Left lung (tissue), 10 donors: ENCODE measurements around the gene CCM2L. TPM values are rescaled to one million over a fixed set of nuclear protein-coding genes. Genes with fewer than 3 reads are reported as not detected.
A peak's percentile ranks its signal among the peaks of the same experiment; 100 is the strongest.

Experiments used
- ATAC-seq: fragments of 200-7000 bp; cut with Tn5 transposase; one replicate; pipeline ENCODE4 v1.9.1; 2020; ENCODE audit warnings: moderate library complexity
- DNase-seq, 4 donors: peaks; one replicate each; pipeline ENCODE4 v3.0.0-alpha.2; 2013 to 2020
- H3K27ac ChIP-seq, 2 donors: fragments of 200-600 bp; sonication (generic) in 1 of 2; one replicate each; pipeline versions ENCODE4 v1.5.0 to v1.8.0; 2020 to 2021
- H3K27me3 ChIP-seq, 2 donors: fragments of 200-600 bp; sonication (generic) in 1 of 2; one replicate each; pipeline versions ENCODE4 v1.5.0 to v1.8.0; 2020 to 2021
- H3K36me3 ChIP-seq, 2 donors: fragments of 200-600 bp; sonication (generic) in 1 of 2; one replicate each; pipeline versions ENCODE4 v1.5.0 to v1.8.0; 2020 to 2021
- H3K4me1 ChIP-seq, 2 donors: fragments of 200-600 bp; one replicate each; pipeline ENCODE4 v1.8.0; 2021
- H3K4me3 ChIP-seq, 2 donors: fragments of 200-600 bp; sonication (generic) in 1 of 2; one replicate each; pipeline versions ENCODE4 v1.5.0 to v1.8.0; 2020 to 2021; ENCODE audit warnings: mild to moderate bottlenecking in 1 of 2
- H3K9me3 ChIP-seq, 2 donors: fragments of 200-600 bp; sonication (generic) in 1 of 2; one replicate each; pipeline versions ENCODE4 v1.5.0 to v1.8.0; 2020 to 2021
- CTCF ChIP-seq, 2 donors: fragments of 200-600 bp; sonication (generic) in 1 of 2; IDR thresholded peaks; one replicate each; pipeline versions ENCODE4 v1.5.0 to v1.8.0; 2021; ENCODE audit warnings: antibody characterized with exemption in 2 of 2
- intact Hi-C, 2 donors: fragments of 100-400 bp; cut with DNase I; formaldehyde crosslinking; loops; one replicate each; pipeline versions ENCODE4 v1.11.2 to v1.14.2; 2022
- polyA plus RNA-seq, 6 donors: library from polyadenylated mRNA; unstranded; fragments of 120-200 nt; gene quantifications; one replicate each; pipeline ENCODE4 v1.2.1, GENCODE V29; 2013; ENCODE audit not compliant: insufficient read length in 6 of 6
- total RNA-seq, 2 donors: library from RNA; stranded (reverse); fragmentation: NEBNext Ultra II Directional; extraction: Animal tissue kit (Norgen Biotek cat#: 25700); gene quantifications; one replicate each; pipeline ENCODE4 v1.2.1, GENCODE V29; 2021
- donor health status: DM: no; HTN: yes; CAD: no.
- donor health status: DM: no; HTN: no; CAD: no.

CCM2L gene
- total and polyA plus RNA-seq, 8 donors = 6.8 to 16.5 (median 13.1) TPM

- TF ChIP-seq CTCF (IDR thresholded peaks at IDR 0.05) = no peak
- H3K27me3 ChIP-seq = peaks cover 30 to 56% of the 10 kb centered on the region in 2 donors
- H3K27ac ChIP-seq = peak overlapping the region; percentile 70 to 97
- H3K9me3 ChIP-seq = no peaks in the 10 kb centered on the region
- H3K4me3 ChIP-seq = peak overlapping the region in 1 of 2 donors; percentile 58
- H3K36me3 ChIP-seq = peaks cover 0 to 7% of the 10 kb centered on the region in 2 donors
- peaks cover 0 to 42% of the 10 kb centered on the region in 2 donors for H3K4me1 ChIP-seq
- DNase-seq = peak in 2 of 4 donors; percentile 76 to 94
- intact Hi-C loops = no loop called here
- ATAC-seq = peak; percentile 67
Observed at GRCh38 chr20:32050851-32051556, 40.8 kb downstream of the CCM2L start.

GRCh38 chr20:32051720-32052089 is 41.5 kb downstream of the CCM2L start:
- TF ChIP-seq CTCF (IDR thresholded peaks at IDR 0.05) = no peak
- no peaks in the 10 kb centered on the region for H3K9me3 ChIP-seq
- H3K4me1 ChIP-seq = peaks cover 0 to 49% of the 10 kb centered on the region in 2 donors
- H3K27ac ChIP-seq = peak overlapping the region; percentile 70 to 97
- peaks cover 30 to 56% of the 10 kb centered on the region in 2 donors for H3K27me3 ChIP-seq
- intact Hi-C loops = no loop called here
- no peak for ATAC-seq
- no peak for DNase-seq
- H3K36me3 ChIP-seq = peaks cover 0 to 7% of the 10 kb centered on the region in 2 donors
- H3K4me3 ChIP-seq = peak overlapping the region in 1 of 2 donors; percentile 58

GRCh38 chr20:32052090-32052777 is 42.0 kb downstream of the CCM2L start, which contains the start of gene HCK:
TSS of gene HCK (plus strand) at chr20:32052242.
- peak; percentile 84 for ATAC-seq
- peak in 2 of 4 donors; percentile 72 to 93 for DNase-seq
- peak within 1 kb of the TSS; percentile 28 to 58 for H3K4me3 ChIP-seq
- H3K36me3 ChIP-seq = peaks cover 0 to 7% of the 10 kb centered on the region in 2 donors
- peaks cover 0 to 55% of the 10 kb centered on the region in 2 donors for H3K4me1 ChIP-seq
- intact Hi-C loops = no loop called here
- no peak for TF ChIP-seq CTCF (IDR thresholded peaks at IDR 0.05)
- H3K27me3 ChIP-seq = peaks cover 30 to 56% of the 10 kb centered on the region in 2 donors
- H3K9me3 ChIP-seq = no peaks in the 10 kb centered on the region
- peak within 1 kb of the TSS; percentile 70 to 97 for H3K27ac ChIP-seq

DNA sequence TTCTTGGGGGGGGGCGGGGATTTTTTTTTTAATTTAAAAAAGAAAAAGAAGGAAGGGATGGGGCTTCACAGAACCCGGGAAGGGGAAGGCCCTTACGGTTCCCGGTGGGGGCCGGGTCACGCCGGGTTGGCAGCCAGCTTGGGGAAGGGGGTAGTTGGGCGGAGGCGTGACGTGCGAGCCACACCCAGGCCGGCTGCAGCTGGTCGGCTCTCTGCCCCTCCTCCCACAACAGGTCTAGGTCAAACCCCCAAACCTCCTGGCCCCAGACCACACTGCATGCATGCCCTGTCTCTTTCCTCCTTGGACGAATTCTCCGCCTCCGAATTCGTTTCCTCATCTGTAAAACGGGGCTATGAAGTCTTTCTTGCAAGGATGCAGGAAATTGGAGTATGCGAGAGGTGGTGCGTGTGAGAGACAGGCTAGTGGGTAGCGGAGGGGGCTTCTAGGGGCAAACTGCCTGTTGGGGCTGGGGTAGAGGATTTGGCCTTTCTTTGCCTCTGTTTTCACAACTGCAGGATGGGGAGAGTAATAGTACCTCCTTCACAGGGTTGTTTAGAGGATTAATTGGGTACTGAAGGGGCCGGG is 42.6 kb downstream of the CCM2L start:
- intact Hi-C loops = no loop called here

More for the DNA sequence above, 42.6 kb downstream of the CCM2L start:
- peaks cover 0 to 12% of the 10 kb centered on the region in 2 donors for H3K36me3 ChIP-seq
- no peak for TF ChIP-seq CTCF (IDR thresholded peaks at IDR 0.05)
- no peaks in the 10 kb centered on the region for H3K9me3 ChIP-seq
- DNase-seq (peak in 2 of 4 donors; percentile 87 to 98), ATAC-seq (peak; percentile 80)
- peaks cover 0 to 60% of the 10 kb centered on the region in 2 donors for H3K4me1 ChIP-seq
- peak overlapping the region; percentile 26 to 97 for H3K27ac ChIP-seq
- peak overlapping the region; percentile 28 to 58 for H3K4me3 ChIP-seq
- peaks cover 30 to 58% of the 10 kb centered on the region in 2 donors for H3K27me3 ChIP-seq
